ENCODE data around the gene NT5DC4.

Gene NT5DC4

GRCh38 chr2:112756207-112756606, 35.4 kb downstream of the NT5DC4 start:
- DNase-seq = no peak

- no peak for DNase-seq
Measured at GRCh38 chr2:112757265-112757664, 36.4 kb downstream of the NT5DC4 start.

GRCh38 chr2:112758711-112759110, 37.9 kb downstream of the NT5DC4 start:
- no peak for DNase-seq

- DNase-seq = no peak
Measured at GRCh38 chr2:112760149-112760548, 39.3 kb downstream of the NT5DC4 start.

GRCh38 chr2:112762276-112762675, 41.5 kb downstream of the NT5DC4 start:
- DNase-seq = no peak

- DNase-seq = peak; percentile 96
Measured at GRCh38 chr2:112764071-112765044, 43.5 kb downstream of the NT5DC4 start, which contains the start of gene CKAP2L. Gene CKAP2L (minus strand): TSS chr2:112764609. CDS start chr2:112764598, 11 bp downstream.

GRCh38 chr2:112765251-112765650, 44.4 kb downstream of the NT5DC4 start:
- DNase-seq = no peak

GRCh38 chr2:112767693-112768330, 47.0 kb downstream of the NT5DC4 start:
- DNase-seq = no peak

GRCh38 chr2:112768432-112768831, 47.6 kb downstream of the NT5DC4 start:
- DNase-seq = no peak

- DNase-seq = no peak
Measured at GRCh38 chr2:112772322-112772721, 51.5 kb downstream of the NT5DC4 start.

GRCh38 chr2:112772911-112773475, 52.2 kb downstream of the NT5DC4 start:
- DNase-seq = no peak

- DNase-seq = no peak
Measured at GRCh38 chr2:112773556-112773955, 52.7 kb downstream of the NT5DC4 start.

GRCh38 chr2:112774536-112775285, 53.9 kb downstream of the NT5DC4 start:
- no peak for DNase-seq

GRCh38 chr2:112776113-112776512, 55.3 kb downstream of the NT5DC4 start:
- no peak for DNase-seq

GRCh38 chr2:112777036-112777435, 56.2 kb downstream of the NT5DC4 start:
- no peak for DNase-seq

- DNase-seq = no peak
Measured at GRCh38 chr2:112779598-112779997, 58.8 kb downstream of the NT5DC4 start.

- DNase-seq = no peak
Measured at GRCh38 chr2:112782234-112782799, 61.5 kb downstream of the NT5DC4 start.

GRCh38 chr2:112783187-112783714, 62.4 kb downstream of the NT5DC4 start:
- no peak for DNase-seq

GRCh38 chr2:112784199-112785189, 63.7 kb downstream of the NT5DC4 start, which contains the start of gene IL1A:
Gene IL1A (minus strand): TSS chr2:112784493. CDS start chr2:112783770, 723 bp downstream.
- no peak for DNase-seq

GRCh38 chr2:112787294-112787693, 66.5 kb downstream of the NT5DC4 start:
- no peak for DNase-seq
